Body of pancreas (tissue), 4 donors: Measurements from ENCODE around the gene GPR75. TPM values are rescaled to one million over a fixed set of nuclear protein-coding genes. Genes with fewer than 3 reads are reported as not detected.

Source experiments
- ATAC-seq: fragments of 150-250 bp; one replicate; pipeline ENCODE4 v1.9.1; 2016
- DNase-seq, 4 donors: peaks; one replicate each; pipeline ENCODE4 v3.0.0-alpha.2; 2019
- H3K27ac ChIP-seq, 4 donors: fragments of 200-600 bp; sonication (generic); 1 replicate in 3 of 4; 2 replicates in 1 of 4; pipeline versions ENCODE4 v1.5.1 to v1.6.1; 2016 to 2019; ENCODE audit warnings: mild to moderate bottlenecking in 1 of 4, mixed read lengths in 1 of 4, moderate library complexity in 1 of 4
- H3K27me3 ChIP-seq, 2 donors: fragments of 200-600 bp; sonication (generic); one replicate each; pipeline ENCODE4 v1.6.0; 2016; ENCODE audit warnings: mild to moderate bottlenecking in 1 of 2
- H3K36me3 ChIP-seq, 2 donors: fragments of 200-600 bp; sonication (generic); replicated peaks in 1 of 2; 2 replicates each; pipeline ENCODE4 v1.5.1; 2016; ENCODE audit warnings: low read depth in 2 of 2; ENCODE audit not compliant: insufficient read depth in 1 of 2
- H3K4me1 ChIP-seq: fragments of 200-600 bp; sonication (generic); one replicate; pipeline ENCODE4 v1.6.0; 2016
- H3K4me3 ChIP-seq, 2 donors: fragments of 200-600 bp; sonication (generic); 1 replicate in 1 of 2; 2 replicates in 1 of 2; pipeline ENCODE4 v1.5.1; 2016 to 2019
- H3K9me3 ChIP-seq, 3 donors: fragments of 200-600 bp; sonication (generic); 1 replicate in 2 of 3; 2 replicates in 1 of 3; pipeline ENCODE4 v1.5.1; 2016
- CTCF ChIP-seq, 7 experiments: fragments of 450-650 bp in 4 of 7; fragments of 200-600 bp in 3 of 7; sonication (generic) in 3 of 7; IDR thresholded peaks; one replicate each; pipeline ENCODE4 v1.5.1; 2016 to 2019; ENCODE audit warnings: antibody characterized with exemption in 7 of 7
- POLR2A ChIP-seq, 3 donors: fragments of 450-650 bp; IDR thresholded peaks; one replicate each; pipeline ENCODE4 v1.6.1; 2016; ENCODE audit warnings: antibody characterized with exemption in 3 of 3, mild to moderate bottlenecking in 2 of 3
- WGBS, 2 donors: methylation state at CpG; one replicate each; pipeline ENCODE4 v1.1.5; 2017; 5-methylcytosine and 5-hydroxymethylcytosine counted together
- intact Hi-C: fragments of 100-400 bp; cut with DNase I; formaldehyde crosslinking; loops from one replicate; pipeline ENCODE4 v1.15.1; 2023
- total RNA-seq, 2 donors: library from RNA; depleted of rRNA; stranded (reverse); fragments of >200 nt; gene quantifications; one replicate each; pipeline ENCODE4 v1.1.0, GENCODE V29; 2016

Gene GPR75
- total RNA-seq, 2 donors from 2014 or later = 2.1 to 4.0 TPM

GRCh38 chr2:53881360-53881759, 21.6 kb upstream of the GPR75 start:
- H3K9me3 ChIP-seq = no peaks in the 10 kb centered on the region
- TF ChIP-seq POLR2A (IDR thresholded peaks at IDR 0.05) (no peak), CTCF (IDR thresholded peaks at IDR 0.05) (no peak)
- 93 to 96% methylated on average over 2 of the region's 2 CpGs for WGBS, 2 donors
- no peak for DNase-seq
- H3K4me3 ChIP-seq = no peak overlapping the region
- peaks cover 0 to 16% of the 10 kb centered on the region in 2 donors for H3K36me3 ChIP-seq
- H3K4me1 ChIP-seq = no peaks in the 10 kb centered on the region
- intact Hi-C loops = no loop called here
- no peak overlapping the region for H3K27ac ChIP-seq
- no peak for ATAC-seq
- H3K27me3 ChIP-seq = no peaks in the 10 kb centered on the region

GRCh38 chr2:53880756-53881155, 21.0 kb upstream of the GPR75 start:
- Histone ChIP-seq H3K4me3 (no peak overlapping the region), H3K4me1 (no peaks in the 10 kb centered on the region), H3K27me3 (no peaks in the 10 kb centered on the region), H3K9me3 (no peaks in the 10 kb centered on the region), H3K36me3 (peaks cover 0 to 15% of the 10 kb centered on the region in 2 donors), H3K27ac (no peak overlapping the region)
- intact Hi-C loops = no loop called here
- WGBS, 2 donors = 86 to 90% methylated on average over 3 of the region's 3 CpGs
- no peak for ATAC-seq
- no peak for TF ChIP-seq POLR2A (IDR thresholded peaks at IDR 0.05)
- TF ChIP-seq CTCF (IDR thresholded peaks at IDR 0.05) = no peak
- no peak for DNase-seq

GRCh38 chr2:53877556-53877955, 17.8 kb upstream of the GPR75 start:
- H3K27ac ChIP-seq = no peak overlapping the region
- H3K36me3 ChIP-seq = peaks cover 0 to 15% of the 10 kb centered on the region in 2 donors
- DNase-seq (no peak), ATAC-seq (no peak)
- H3K27me3 ChIP-seq = no peaks in the 10 kb centered on the region
- H3K9me3 ChIP-seq = no peaks in the 10 kb centered on the region
- intact Hi-C loops = no loop called here
- WGBS, 2 donors = 78 to 82% methylated on average over 2 of the region's 2 CpGs
- no peak for TF ChIP-seq CTCF (IDR thresholded peaks at IDR 0.05)
- TF ChIP-seq POLR2A (IDR thresholded peaks at IDR 0.05) = no peak
- no peaks in the 10 kb centered on the region for H3K4me1 ChIP-seq
- no peak overlapping the region for H3K4me3 ChIP-seq

GRCh38 chr2:53877112-53877511, 17.3 kb upstream of the GPR75 start:
- DNase-seq (no peak), ATAC-seq (no peak)
- intact Hi-C loops = no loop called here
- no peak overlapping the region for H3K27ac ChIP-seq
- H3K9me3 ChIP-seq = no peaks in the 10 kb centered on the region
- no peaks in the 10 kb centered on the region for H3K27me3 ChIP-seq
- no peak overlapping the region for H3K4me3 ChIP-seq
- TF ChIP-seq CTCF (IDR thresholded peaks at IDR 0.05) = no peak
- no peak for TF ChIP-seq POLR2A (IDR thresholded peaks at IDR 0.05)
- H3K4me1 ChIP-seq = no peaks in the 10 kb centered on the region
- peaks cover 0 to 13% of the 10 kb centered on the region in 2 donors for H3K36me3 ChIP-seq
- WGBS, 2 donors = 0 to 33% methylated on average over 1 of the region's 1 CpG

- Histone ChIP-seq H3K27me3 (no peaks in the 10 kb centered on the region), H3K4me1 (no peaks in the 10 kb centered on the region), H3K27ac (no peak overlapping the region), H3K9me3 (no peaks in the 10 kb centered on the region), H3K4me3 (no peak overlapping the region), H3K36me3 (peaks cover 0 to 10% of the 10 kb centered on the region in 2 donors)
- ATAC-seq = no peak
- 87% methylated on average over 7 of the region's 7 CpGs for WGBS, 2 donors
- intact Hi-C loops = no loop called here
- TF ChIP-seq POLR2A (IDR thresholded peaks at IDR 0.05) (no peak), CTCF (IDR thresholded peaks at IDR 0.05) (no peak)
- DNase-seq = no peak
Measured at GRCh38 chr2:53874401-53874950, 14.7 kb upstream of the GPR75 start.
